ENCODE measurements around the gene RNF113A.
"Not testable (repeated sequence)": the region's sequence is repeated elsewhere in the genome, so short reads cannot be mapped to it uniquely, and the experiment has no call there.

RNF113A gene

GRCh38 chrX:119871599-119872395, at the start of gene RNF113A, which contains the start of gene NDUFA1:
RNF113A (minus strand) TSS chrX:119871733; CDS start chrX:119871613, 120 bp downstream.
NDUFA1 (plus strand) TSS chrX:119871832; CDS start chrX:119871912, 80 bp downstream.
- DNase-seq = peak; percentile 86

DNA sequence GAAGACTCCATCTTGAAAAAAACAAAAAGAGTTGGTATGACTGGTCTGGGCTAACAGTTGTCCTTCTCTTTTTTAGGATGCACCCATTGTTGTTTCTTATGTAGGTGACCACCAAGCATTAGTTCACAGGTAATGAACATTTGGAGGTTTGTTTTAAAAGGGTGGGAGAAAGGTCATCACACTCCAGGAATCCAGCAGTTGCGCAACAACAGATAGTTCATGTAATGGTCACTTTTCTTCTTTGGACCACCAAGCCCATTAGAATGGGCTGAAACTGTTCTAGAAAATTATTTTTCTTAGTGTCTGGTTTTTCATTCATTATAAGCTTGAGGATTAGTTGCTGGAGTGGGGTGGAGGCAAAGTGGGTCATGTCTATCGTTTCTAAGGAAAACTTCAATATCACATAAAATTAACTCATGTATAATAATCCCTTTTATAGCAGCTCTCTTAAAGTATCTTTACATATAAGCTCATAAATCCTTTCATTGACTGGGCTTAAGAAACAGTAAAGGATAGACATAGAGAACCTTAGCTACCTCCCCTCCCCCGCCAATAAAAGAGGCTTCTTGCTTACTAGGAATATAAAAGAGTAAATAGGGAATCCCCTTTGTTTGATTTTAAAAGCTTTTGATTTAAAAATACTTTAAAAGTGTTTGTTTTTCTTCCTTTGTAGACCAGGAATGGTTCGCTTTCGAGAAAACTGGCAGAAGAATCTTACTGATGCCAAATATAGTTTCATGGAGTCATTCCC, 48.5 kb upstream of the RNF113A start:
- no peak for DNase-seq

GRCh38 chrX:119917877-119918276, 46.3 kb upstream of the RNF113A start:
- DNase-seq = no peak

GRCh38 chrX:119916310-119916709, 44.8 kb upstream of the RNF113A start:
- DNase-seq = no peak

DNA sequence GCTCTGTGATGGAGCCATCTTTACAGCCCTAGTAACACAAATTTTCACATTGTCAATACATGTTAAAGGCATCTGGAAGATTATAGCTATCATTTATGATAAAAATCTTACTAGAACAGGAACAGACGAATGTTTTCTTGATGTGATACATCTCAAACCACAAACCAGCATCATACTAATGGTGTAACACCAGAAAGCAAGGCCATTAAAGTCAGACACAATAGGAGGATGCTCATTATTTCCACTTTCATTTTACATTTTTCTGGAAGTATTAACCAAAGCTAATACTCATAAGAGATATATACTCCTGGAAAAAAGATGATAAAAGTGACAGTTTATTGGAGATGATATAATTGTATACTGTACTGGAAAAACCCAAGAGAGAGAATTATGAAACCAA, 29.4 kb upstream of the RNF113A start:
- DNase-seq = no peak

GRCh38 chrX:119899125-119899524, 27.6 kb upstream of the RNF113A start:
- no peak for DNase-seq

DNA sequence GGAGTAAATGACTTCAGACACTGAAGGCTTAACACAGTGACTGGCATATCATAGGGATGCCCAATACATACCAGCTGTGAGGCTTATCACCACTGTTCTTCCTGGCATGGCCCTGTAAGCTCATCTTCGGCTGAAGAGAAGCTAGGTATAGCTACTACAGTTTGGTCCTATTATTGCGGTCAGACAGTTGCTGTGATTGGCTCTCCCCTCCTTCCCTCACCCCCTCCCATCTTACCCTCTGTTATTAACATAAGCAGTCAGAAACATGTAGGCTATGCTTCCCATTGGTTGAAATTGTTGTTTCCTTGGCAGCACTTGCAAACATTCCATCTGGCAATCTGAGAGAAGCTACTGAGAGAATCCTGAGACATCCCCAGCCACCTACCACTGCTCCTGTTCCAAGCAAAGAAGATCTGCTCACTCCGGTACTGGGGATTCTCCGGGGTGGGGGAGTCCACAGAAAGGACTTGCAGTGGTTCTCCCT, 24.4 kb upstream of the RNF113A start, which contains the start of gene AKAP14:
TSS of gene AKAP14 (plus strand) at position 51 of the 484 bp plus-strand sequence. CDS start 7,331 bp downstream, outside the sequence.
- DNase-seq = no peak

GRCh38 chrX:119891961-119892692, 20.6 kb upstream of the RNF113A start:
- not testable (repeated sequence) for DNase-seq

DNA sequence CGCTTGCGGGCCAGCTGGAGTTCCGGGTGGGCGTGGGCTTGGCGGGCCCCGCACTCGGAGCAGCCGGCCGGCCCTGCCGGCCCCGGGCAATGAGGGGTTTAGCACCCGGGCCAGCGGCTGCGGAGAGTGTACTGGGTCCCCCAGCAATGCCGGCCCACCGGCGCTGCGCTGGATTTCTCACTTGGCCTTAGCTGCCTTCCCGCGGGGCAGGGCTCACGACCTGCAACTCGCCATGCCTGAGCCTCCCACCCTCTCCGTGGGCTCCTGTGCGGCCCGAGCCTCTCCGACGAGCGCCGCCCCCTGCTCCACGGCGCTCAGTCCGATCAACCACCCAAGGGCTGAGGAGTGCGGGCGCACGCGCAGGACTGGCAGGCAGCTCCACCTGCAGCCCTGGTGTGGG, 19.1 kb upstream of the RNF113A start:
- not testable (repeated sequence) for DNase-seq

DNA sequence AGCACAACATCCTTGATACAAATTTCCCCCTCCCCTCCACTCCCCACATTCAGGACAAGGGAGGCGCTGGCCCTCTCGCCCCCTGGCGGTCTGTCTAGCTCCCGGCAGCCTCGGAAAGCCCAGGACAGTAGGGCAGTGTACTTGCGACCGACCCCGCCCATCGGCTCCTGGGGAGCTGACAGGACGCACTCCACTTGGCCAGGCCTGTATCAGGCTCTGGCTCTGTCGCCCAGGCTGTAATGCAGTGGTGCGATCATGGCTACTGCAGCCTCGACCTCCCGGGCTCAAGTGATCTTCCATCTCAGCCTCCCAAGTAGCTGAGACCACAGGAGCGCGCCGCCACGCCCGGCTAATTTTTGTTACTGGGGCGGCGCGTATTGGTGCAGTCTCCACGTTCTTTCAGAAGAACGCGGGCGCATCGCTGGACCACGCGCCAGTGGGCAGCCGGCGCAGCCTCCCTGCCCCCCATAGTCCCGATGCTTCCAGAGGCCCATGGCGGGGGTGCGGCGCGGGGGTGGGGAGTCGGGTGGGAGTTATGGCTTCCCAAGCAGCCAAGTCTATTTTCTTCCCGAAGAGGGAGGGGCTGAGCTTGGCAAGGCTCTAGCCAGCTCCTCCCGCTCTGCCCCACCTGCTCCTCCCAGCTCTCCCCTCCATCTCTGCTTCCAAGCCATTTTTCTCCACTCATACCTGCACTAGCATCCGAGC, 16.3 kb upstream of the RNF113A start:
- DNase-seq = peak; percentile 50

- DNase-seq = no peak
These were observed 14.3 kb upstream of the RNF113A start for GRCh38 chrX:119885554-119886428.

GRCh38 chrX:119880552-119881437, 9.3 kb upstream of the RNF113A start:
- DNase-seq = no peak

GRCh38 chrX:119880076-119880475, 8.5 kb upstream of the RNF113A start:
- no peak for DNase-seq

GRCh38 chrX:119878740-119879139, 7.2 kb upstream of the RNF113A start:
- no peak for DNase-seq

GRCh38 chrX:119871245-119871598, 311 bp downstream of the RNF113A start:
- no peak for DNase-seq

GRCh38 chrX:119870626-119871131, 854 bp downstream of the RNF113A start:
- no peak for DNase-seq

GRCh38 chrX:119853444-119853843, 18.1 kb downstream of the RNF113A start:
- DNase-seq = no peak

GRCh38 chrX:119852382-119853353, 18.9 kb downstream of the RNF113A start, which contains the start of gene UPF3B:
UPF3B (minus strand) TSS chrX:119852963; CDS start chrX:119852928, 35 bp downstream.
- DNase-seq = peak; percentile 95

DNA sequence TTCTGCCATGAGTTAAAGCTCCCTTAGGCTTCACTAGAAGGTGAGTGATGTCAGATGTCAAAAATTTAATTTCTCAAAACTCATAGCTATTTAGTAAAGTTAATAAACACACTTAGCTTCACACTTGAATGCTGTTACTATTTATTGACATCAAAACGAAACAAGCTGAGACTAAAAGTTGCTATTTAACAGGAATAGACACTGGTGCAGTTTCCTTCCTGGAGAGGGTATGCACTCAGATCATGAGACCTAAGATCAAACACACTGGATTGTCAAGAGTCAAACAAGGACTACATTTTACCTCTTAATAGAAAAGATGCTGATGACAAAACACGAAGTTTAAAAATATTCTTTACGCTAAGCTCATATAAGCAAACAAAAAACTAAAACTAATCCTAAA, 37.6 kb downstream of the RNF113A start:
- no peak for DNase-seq
